Adipose tissue (tissue), 3 donors: ENCODE measurements around the gene ADGRG2. TPM values are rescaled to one million over a fixed set of nuclear protein-coding genes. Genes with fewer than 3 reads are reported as not detected.

ENCODE experiments used
- polyA plus RNA-seq, 3 donors: library from polyadenylated mRNA; stranded (reverse); fragments of 200-250 nt; gene quantifications; one replicate each; pipeline ENCODE4 v1.2.3, GENCODE V29; 2013
- donor health status: healthy with polysubstance abuse.
- donor health status: Bipolar disorder and iron deficiency.
- donor health status: healthy.

The ADGRG2 gene
- polyA plus RNA-seq, 3 donors = 1.4 to 9.6 (median 7.6) TPM

Other genes starting within 250 kb of the ADGRG2 start
- 10 to 100 TPM; 13.4 to 30.3 (median 24.5) TPM for gene PHKA2, start 138.4 kb downstream of the ADGRG2 start, polyA plus RNA-seq
- gene PDHA1, start 221.5 kb upstream of the ADGRG2 start, polyA plus RNA-seq = 100 to 1,000 TPM in 1 of 3 donors, 10 to 100 TPM in 2; 91.2 to 262 (median 95.4) TPM